ENCODE measurements around the gene DGCR2. TPM values are rescaled to one million over a fixed set of nuclear protein-coding genes. Genes with fewer than 3 reads are reported as not detected.

Gene DGCR2
- total RNA-seq, 1 experiment from 2014 or later: 33.6 TPM

DNA sequence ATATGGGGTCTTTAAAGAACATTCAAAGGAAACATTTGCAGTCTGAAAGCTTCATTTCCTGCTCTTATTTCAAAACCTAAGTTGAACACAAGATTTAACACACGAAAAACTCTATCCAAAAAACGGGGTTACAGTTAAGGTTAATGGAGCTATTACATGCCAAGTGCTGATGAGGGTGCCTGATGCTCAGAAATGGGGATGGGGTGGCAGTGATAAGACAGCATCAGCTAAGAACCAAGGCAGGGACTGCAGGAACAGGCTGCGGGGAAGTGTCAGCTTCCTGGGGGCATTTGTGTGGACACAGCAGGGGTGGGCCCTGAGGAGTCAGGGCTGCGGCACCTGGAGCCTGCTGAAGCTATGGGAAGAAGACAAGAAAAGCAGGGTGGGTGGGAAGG lies 12.2 kb downstream of the DGCR2 start:
- no peak for DNase-seq (ENCODE audit: low read depth)

GRCh38 chr22:19109198-19110063 lies 12.8 kb downstream of the DGCR2 start:
- DNase-seq (ENCODE audit: low read depth): no peak

- DNase-seq (ENCODE audit: low read depth): no peak
Measured at GRCh38 chr22:19108807-19109197, 13.4 kb downstream of the DGCR2 start.

DNA sequence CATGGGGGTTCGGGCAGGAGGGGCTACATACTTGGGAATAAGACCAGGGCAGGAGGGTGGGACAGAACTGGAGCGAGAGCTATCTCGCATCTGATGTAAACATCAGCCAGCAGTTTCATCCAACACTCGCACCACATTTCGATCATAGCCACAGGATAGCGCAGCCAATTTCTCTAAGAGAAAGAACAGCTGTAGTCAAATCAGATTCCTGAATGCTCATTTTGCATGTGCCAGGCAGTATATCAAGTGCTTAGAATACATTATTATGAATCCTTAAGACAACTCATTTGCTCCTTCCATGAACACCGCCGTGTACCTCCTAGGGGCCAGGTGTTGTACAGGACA lies 14.5 kb downstream of the DGCR2 start:
- no peak for DNase-seq (ENCODE audit: low read depth)

DNA sequence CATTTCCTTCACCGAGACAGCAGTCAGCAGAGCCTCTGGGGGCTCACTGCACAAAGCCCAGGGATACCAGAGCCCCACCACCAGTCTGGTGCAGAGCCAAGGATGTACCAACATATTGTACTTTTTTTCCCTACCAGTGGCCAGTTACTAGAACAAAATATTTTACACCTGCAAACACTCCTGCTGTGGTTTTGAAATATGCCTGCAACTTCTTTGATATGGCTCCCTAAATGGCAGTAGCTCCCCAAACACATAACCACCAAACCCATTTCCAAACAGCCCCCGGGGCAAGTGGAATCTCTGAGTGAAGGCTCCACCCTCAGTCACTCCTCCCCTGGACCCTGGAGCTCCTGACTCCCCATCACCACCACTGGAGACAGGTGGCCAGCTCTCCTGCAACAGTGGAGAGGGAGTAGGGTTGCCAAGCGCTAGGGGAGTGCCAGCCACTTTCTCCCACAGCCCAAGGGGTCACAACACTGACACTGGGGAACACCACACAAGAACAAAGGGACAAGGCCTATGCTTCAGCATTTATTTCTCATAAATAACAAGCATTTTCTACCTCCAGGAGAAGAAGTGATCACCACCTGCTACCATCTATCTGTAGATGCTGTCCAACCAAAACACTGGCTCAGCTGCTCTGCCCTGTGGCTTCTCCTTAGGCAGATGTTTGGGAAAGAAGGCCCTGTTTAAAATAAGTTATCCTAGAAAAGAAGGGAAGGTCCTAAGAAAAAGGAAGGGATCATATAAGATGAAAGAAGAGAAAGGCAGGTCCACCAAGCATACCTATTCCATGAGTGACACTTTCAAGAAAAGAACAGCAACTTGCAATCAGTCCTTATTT lies 15.1 kb downstream of the DGCR2 start:
- no peak for DNase-seq (ENCODE audit: low read depth)

- DNase-seq (ENCODE audit: low read depth): no peak
Measured at GRCh38 chr22:19105867-19106802, 16.1 kb downstream of the DGCR2 start.

DNA sequence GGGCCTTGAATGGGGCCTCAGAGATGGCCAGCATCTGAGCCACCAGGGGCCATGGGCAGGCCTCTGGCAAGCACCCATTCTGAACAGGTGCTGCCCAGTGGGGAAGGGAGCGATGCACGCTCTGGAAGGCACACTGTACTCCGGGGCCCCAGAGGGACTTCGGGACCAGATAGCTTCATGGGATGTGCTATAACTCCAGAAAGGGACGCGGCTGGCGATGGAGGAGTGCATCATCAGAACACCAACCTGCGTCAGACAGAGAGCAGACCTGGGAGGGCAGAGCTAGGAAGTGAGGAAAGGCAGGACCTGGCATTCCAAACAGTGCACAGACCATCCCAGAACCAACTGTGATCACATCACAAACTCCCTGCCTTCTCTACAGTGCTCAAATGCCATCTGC lies 16.8 kb downstream of the DGCR2 start:
- DNase-seq (ENCODE audit: low read depth): no peak

DNA sequence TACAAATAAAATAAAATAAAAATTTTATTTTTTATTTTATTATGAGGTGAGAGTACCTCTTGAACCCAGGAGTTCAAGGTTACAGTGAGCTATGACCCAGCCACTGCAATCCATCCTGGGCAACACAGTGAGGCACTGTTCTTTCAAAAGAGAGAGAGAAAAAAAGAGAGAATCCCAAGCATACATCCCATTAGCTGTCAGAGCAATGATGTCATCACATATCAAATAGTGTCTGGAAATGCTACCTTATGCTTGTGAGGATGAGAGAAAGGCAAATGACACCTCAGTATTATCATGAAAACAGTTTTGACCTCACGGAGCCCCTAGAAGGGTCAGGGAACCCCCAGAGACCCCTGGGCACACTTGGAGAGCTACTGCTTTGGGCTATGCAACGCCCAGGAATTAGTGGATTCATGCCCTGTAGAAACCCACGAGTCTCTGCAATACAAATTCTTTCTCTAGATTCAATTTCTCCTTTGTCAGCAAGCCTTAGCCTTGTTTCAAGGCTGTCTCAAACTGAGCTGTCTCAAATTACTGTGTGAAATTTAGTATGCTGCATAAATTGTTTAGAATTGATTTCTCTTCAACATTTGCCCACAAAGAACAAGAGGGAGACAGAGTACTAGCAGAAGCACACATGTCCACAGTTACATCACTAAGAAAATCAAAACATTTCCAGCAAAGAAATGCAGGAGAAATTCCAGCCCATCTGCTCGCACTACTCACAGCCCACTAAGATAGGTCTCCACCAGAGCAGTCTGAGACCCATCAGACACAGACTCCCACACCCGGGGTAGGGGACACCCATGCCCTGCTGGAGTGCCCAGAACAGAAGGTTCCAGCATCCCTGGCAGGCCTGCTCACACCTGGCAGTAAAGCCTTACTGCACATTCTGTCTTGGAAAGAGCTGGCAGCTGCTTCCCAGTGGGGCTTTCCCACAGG lies 18.1 kb downstream of the DGCR2 start:
- DNase-seq (ENCODE audit: low read depth): no peak

DNA sequence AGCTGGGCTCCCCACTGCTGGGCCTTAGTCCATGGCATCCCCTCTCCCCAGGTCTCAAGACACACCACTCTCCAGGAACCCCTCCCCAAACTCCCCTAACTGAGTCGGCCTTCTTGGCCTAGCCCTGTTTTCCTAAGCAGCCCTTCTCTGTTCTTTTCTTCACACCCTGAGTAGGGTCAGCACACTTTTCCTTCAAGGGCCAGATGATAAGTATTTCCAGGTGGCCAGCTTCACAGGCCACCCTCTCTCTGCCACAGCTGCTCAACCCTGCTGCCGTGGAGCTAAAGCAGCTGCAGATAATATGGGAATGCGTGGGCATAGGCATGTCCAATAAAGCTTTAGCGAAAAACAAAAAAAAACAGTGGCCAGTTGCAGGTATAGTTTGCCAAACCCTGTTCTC lies 24.1 kb downstream of the DGCR2 start:
- no peak for DNase-seq (ENCODE audit: low read depth)

GRCh38 chr22:19097518-19097917 lies 24.7 kb downstream of the DGCR2 start:
- DNase-seq (ENCODE audit: low read depth): no peak

GRCh38 chr22:19096555-19096954 lies 25.7 kb downstream of the DGCR2 start:
- no peak for DNase-seq (ENCODE audit: low read depth)

GRCh38 chr22:19094393-19094997 lies 27.7 kb downstream of the DGCR2 start:
- no peak for DNase-seq (ENCODE audit: low read depth)

DNA sequence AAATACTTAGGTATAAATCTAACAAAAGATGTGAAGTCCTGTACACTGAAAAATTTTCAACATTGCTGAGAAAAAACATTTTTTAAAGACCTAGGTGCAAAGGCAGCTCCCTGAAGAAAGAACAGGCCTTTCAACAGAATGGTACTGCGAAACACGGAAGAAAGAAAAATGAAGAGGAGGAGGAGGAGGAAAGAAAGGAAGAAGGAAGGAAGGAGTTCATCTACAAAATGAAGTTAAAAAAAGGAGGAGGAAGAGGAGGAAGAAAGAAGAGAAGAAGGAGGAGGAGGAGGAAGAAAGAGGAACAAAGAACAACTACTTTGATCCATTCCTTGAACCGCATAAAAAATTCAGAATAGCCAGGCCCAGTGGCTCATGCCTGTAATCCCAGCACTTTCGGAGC lies 29.5 kb downstream of the DGCR2 start:
- no peak for DNase-seq (ENCODE audit: low read depth)

GRCh38 chr22:19090586-19091127 lies 31.6 kb downstream of the DGCR2 start:
- no peak for DNase-seq (ENCODE audit: low read depth)

DNA sequence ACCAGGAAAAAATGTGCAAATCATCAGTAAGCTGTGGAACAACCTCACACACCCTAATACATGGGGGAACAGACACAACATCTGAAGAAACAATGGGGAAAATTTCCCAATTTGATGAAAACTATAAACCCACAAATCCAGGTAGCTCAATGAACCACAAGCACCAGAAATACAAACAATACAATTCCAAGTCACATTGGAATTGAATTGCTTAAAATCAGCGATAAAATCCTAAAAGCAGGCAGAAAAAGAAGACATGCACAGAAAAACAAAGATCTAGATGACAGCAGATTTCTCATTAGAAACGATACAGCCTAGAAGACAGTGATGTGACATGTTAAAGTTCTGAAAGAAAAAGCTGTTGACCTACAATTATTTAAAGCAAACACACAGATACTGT lies 32.0 kb downstream of the DGCR2 start:
- DNase-seq (ENCODE audit: low read depth): no peak

DNA sequence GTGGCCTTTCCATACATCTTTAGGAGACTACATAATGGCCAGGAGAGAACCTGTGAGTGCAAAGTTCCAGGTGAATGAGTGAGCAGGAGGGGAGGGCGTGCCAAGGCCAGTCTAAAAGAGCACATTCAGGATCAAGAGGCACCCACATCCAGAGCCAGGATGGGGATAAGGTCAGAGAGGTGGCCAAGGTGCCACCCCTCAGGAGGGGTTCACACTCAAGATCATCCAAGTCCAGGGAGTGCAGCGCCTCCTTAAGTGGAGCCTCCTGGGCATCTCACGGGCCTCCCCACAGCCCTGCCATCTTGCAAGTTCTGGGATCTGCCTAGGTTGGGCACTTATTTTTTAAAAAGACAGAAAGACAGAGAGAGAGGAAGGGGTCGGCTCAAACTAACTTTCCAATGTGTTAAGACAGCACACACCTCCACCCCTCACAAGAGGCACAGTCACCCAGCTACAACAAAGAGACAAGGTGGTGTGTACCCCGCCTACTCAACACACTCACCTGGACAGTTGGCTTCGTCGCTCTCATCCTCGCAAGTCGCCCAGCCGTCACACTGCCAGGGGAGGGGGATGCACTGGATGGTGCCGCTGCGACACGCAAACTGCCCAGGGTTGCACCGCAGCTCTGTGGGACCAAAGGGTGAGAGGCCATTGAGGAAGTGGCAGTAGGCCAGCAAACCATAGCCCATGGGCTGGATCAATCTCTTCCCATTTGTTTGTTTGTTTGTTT lies 33.2 kb downstream of the DGCR2 start:
- no peak for DNase-seq (ENCODE audit: low read depth)

DNA sequence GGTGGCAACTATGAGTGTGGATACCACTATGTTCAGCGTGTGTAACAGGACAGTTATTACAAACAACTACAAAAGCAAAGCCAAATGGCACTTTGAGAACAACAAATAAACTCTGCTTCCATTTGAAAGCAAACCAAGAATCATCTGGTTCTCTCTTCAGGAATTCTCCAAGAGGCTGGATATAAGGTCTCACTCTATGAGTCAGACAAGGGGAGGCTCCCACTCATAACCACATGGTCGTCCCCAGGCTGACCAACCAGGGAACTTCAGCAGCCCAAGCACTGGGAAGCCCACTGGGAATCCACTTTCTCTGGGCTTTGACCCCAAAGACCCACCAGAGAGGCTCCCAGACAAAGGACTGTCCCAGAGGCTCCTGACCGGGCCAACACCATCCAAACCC lies 35.3 kb downstream of the DGCR2 start:
- DNase-seq (ENCODE audit: low read depth): peak; percentile 48

GRCh38 chr22:19086417-19086816 lies 35.8 kb downstream of the DGCR2 start:
- DNase-seq (ENCODE audit: low read depth): peak; percentile 35

DNA sequence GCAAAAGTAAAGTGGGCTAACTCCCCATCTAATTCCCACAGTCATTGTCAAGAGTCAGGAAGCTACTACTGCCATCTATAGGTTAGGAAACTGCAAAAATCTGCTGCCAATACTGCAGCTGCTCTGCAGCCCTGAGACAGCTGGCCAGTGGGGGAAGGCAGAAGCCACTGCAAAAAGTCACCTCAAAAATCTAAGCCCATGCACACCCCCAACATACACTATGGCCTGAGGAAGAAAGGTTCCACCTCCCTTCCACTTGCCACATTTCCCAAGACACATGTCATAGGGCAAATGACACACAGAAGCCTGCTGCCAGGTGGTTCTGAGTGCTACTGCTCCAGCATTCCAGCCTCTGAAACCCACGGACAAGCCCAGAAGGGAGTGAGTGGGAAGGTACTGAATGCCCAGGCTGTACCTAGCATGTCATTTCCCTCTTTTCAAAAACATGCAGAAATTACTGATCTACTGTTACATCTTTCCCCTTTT lies 36.9 kb downstream of the DGCR2 start:
- peak; percentile 55 for DNase-seq (ENCODE audit: low read depth)
